Cardiac septum (tissue), 1 donor: Measurements from ENCODE around the gene GPR141. TPM values are rescaled to one million over a fixed set of nuclear protein-coding genes. Genes with fewer than 3 reads are reported as not detected.
"Not testable (repeated sequence)": the region's sequence is repeated elsewhere in the genome, so short reads cannot be mapped to it uniquely, and the experiment has no call there.

Experiments
- DNase-seq: peaks from one replicate; pipeline ENCODE4 v3.0.0-alpha.2; 2020; ENCODE audit warnings: low spot score
- intact Hi-C: fragments of 100-400 bp; cut with DNase I; formaldehyde crosslinking; loops from one replicate; pipeline ENCODE4 v1.14.0; 2022
- total RNA-seq: library from RNA; stranded (reverse); fragmentation: NEBNext Ultra II Directional; extraction: Animal tissue kit (Norgen Biotek cat#: 25700); gene quantifications from one replicate; pipeline ENCODE4 v1.2.1, GENCODE V29; 2021
- donor health status: DM: no; HTN: no; CAD: no.

GPR141 gene
- total RNA-seq, 1 donor from 2014 or later, result 0.40 TPM

- intact Hi-C loops, result no loop called here
- DNase-seq, result no peak
These were observed 7.8 kb upstream of the GPR141 start for GRCh38 chr7:37675749-37676148.

- intact Hi-C loops, result no loop called here
- DNase-seq, result no peak
These were observed 1.4 kb downstream of the GPR141 start for GRCh38 chr7:37684927-37685326.

- DNase-seq, result no peak
- intact Hi-C loops, result no loop called here
These were observed 3.2 kb downstream of the GPR141 start for GRCh38 chr7:37686556-37687345.

- DNase-seq, result no peak
- intact Hi-C loops, result no loop called here
These were observed 6.6 kb downstream of the GPR141 start for GRCh38 chr7:37690206-37690605.

GRCh38 chr7:37694208-37695094 lies 10.9 kb downstream of the GPR141 start:
- intact Hi-C loops, result no loop called here
- DNase-seq, result peak; percentile 79

DNA sequence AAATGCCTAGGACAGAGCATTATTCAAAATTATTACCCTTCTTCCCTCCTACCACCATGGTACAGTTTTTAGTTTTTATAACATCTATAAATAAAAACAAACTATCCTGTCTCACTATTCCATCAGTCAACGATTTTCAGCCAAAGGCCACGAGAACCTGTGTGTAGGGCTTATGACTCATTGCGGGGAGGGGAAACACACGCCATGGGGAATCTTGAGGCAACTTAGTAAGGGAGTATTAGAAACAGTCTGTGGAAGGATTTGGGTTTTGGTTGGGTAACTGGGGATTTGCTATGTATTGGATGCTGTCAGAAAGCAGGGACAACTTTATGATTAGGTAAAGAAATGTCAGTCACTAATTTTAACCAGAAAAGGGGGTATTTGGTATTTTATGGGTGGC lies 14.7 kb downstream of the GPR141 start:
- intact Hi-C loops, result no loop called here
- DNase-seq, result no peak

GRCh38 chr7:37698782-37699181 lies 15.2 kb downstream of the GPR141 start:
- no peak for DNase-seq
- intact Hi-C loops, result no loop called here

DNA sequence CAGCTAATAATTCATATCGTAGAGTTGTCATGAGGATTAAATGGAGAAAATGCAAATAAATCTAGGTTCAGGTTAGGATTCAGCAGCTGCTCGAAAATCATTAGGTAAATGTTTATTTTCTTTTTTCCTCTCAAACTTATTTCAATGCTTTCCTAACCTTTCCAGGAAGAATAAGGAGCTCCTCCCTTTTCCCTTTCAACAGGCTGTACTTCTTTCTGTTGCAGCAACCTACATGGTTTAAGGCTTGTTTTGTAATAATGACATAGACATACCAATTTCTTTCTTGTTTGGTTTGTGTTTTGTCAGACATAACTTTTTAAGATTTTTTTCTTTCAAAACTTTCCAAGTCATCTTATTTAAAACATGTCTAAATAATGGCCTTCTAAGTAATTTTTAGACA lies 18.2 kb downstream of the GPR141 start:
- intact Hi-C loops, result no loop called here
- no peak for DNase-seq

DNA sequence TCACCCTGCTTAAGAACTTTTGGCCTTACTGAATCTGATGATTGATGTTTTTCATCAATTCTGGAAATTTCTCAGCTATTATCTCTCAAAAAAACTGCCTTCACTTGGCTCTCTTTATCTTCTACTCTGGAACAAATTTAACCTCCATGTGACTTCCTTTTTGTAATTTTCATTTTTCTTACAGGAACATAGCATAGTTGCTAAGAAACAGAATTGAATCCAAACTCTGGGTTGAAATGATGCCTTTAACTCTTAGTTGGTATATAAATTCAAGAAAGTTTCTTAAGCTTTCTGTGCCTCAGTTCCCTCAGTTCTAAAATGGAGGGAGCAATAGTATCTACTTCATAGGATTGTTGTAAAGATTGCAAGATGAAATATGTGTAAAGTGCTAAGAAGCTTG lies 19.8 kb downstream of the GPR141 start:
- intact Hi-C loops, result no loop called here
- DNase-seq, result no peak

DNA sequence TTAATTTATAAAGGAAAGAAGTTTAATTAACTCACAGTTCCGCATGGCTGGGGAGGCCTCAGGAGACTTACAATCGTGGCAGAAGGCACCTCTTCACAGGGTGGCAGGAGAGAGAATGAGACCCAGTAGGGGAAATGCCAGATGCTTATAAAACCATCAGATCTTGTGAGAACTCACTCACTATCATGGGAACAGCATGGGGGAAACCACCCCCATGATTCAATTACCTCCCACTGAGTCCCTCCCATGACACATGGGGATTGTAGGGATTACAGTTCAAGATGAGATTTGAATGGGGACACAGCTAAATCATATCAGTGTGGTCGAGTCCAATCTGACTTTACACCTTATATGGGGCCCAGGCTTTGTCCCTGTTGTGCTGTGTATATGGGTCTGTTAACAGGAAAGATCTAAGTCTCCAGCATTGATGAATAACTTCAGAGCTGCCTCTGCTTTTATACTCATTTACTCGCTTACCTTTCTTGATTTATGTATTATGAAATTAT lies 20.8 kb downstream of the GPR141 start:
- DNase-seq, intact Hi-C loops: not testable (repeated sequence)

- DNase-seq, result no peak
- intact Hi-C loops, result no loop called here
These were observed 22.4 kb downstream of the GPR141 start for GRCh38 chr7:37705976-37706375.

DNA sequence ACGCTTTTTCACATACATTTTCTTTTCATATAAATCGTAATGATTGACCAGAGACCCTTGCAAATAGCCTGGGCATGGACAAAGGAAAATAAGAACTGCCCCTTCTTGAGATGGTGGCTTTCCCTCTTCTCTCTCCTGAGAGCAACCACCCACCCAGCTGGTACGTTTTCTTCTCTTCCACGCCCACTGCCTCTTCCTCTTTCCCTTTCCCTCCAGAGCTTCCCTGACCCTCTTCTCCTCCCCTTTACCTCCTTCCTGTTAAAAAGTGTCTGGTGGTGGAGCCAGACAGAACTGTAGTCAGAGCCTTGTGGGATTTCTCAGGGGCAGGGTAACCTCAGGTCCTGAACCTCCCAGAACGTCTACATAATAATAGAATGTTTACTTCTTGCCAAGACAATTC lies 23.2 kb downstream of the GPR141 start:
- no peak for DNase-seq
- intact Hi-C loops, result no loop called here

- DNase-seq, result no peak
- intact Hi-C loops, result no loop called here
These were observed 24.4 kb downstream of the GPR141 start for GRCh38 chr7:37707754-37708485.

DNA sequence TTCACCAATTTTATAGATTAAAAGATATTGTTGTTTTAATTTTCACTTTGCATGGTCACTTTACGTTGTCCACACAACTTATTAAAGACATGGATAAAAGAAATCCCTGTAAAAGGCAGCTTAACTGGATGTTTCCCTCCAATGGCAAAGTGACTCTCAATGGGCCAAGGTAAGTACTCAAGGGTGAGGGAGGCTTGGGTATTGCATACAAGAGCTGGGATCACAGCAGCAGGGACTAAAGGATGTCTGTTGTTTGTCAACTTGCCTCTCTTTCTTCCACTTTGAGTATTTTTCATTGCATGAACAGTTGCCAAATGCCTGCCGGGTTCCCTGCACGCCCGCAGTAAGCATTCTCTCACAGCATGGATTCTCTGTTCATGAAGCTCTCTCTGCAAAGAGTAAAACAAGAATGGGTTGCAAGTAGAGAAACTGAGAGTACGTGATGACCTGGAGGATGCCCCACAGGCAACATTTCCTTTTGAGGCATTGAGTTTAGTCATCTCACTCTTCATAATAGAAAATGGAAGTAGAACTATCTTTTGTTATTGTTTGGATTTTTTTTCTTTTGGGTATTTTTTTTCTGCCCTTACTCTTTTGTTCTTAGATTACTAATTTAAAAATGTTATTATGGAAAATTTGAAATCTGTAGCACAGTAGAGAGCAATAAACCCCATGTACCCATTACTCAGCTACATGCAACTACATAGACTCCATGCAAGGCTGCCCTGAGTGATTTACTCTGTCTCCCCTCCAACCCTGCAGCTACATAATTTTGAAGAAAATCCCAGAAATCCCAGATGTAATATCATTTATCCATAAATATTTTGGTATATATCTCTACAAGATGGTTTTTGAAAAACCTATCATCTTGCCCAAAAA lies 26.3 kb downstream of the GPR141 start:
- intact Hi-C loops, result no loop called here
- DNase-seq, result no peak

DNA sequence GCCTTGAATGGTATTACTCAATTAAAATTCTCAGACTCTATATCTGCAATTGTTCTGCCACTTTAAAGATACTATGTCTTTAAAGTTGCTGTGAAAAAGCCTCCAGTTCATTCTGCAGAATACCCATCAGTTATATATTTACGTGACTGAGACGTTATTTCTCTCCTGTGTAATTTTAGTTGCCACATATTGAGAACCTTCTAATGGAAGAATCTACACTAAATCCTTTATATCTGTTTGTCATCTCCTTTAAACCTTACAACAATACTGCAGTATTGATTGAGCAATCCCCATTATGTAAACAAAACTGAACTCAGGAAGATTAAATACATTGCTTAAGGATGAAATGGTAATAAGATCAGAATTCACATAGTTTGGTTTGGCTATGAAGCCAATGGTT lies 30.0 kb downstream of the GPR141 start:
- no peak for DNase-seq
- intact Hi-C loops, result no loop called here

- intact Hi-C loops, result no loop called here
- DNase-seq, result no peak
These were observed 31.0 kb downstream of the GPR141 start for GRCh38 chr7:37714606-37715005.

GRCh38 chr7:37718585-37718984 lies 35.0 kb downstream of the GPR141 start:
- DNase-seq, result no peak
- intact Hi-C loops, result no loop called here

DNA sequence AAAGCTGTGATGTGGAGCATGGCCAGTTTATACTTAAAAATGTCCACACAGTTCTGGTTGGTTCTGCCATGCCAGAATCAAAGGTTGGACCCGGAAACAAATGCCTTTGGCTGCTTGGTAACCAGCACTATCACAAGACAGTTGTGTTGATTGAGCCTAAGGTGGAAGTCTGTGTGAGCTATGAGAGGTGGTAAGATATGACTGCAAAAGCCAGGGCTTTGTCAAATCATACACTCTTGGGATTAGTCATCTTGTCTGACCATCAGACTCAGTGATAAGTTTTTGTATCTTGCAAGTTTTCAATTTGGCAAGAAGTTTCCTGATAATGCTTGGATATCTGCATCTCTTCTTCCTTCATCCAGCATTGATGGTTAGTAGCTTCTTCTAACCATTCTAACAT lies 35.5 kb downstream of the GPR141 start:
- intact Hi-C loops, result no loop called here
- DNase-seq, result no peak

- intact Hi-C loops, result no loop called here
- no peak for DNase-seq
These were observed 41.2 kb downstream of the GPR141 start for GRCh38 chr7:37724732-37725131.
